ENCODE results near the gene TACR1.

DNA sequence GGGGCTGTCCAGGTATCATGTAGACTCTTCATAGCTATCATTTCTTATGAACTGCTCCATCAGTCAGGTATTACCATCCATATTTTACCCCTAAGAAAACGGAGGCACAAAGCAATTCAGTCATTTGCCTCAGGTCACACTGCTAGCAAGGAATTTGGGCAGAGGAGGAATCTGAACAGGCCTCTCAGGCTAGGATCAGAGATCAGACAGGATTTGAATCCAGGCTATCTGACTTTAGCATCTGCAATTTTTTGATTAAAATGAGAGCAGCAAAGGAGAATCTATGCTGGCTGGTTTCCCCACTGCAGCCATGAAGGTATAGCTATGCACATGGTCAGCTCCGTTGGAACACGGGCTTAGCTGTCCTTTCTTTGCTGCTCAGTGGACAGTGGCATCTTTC is 60.1 kb downstream of the TACR1 start:
- TF ChIP-seq POLR2AphosphoS5 (IDR thresholded peaks at IDR 0.05) = no peak
- no peak for TF ChIP-seq POLR2A (IDR thresholded peaks at IDR 0.05; ENCODE audit: low read depth)
- TF ChIP-seq, protein P1, sequence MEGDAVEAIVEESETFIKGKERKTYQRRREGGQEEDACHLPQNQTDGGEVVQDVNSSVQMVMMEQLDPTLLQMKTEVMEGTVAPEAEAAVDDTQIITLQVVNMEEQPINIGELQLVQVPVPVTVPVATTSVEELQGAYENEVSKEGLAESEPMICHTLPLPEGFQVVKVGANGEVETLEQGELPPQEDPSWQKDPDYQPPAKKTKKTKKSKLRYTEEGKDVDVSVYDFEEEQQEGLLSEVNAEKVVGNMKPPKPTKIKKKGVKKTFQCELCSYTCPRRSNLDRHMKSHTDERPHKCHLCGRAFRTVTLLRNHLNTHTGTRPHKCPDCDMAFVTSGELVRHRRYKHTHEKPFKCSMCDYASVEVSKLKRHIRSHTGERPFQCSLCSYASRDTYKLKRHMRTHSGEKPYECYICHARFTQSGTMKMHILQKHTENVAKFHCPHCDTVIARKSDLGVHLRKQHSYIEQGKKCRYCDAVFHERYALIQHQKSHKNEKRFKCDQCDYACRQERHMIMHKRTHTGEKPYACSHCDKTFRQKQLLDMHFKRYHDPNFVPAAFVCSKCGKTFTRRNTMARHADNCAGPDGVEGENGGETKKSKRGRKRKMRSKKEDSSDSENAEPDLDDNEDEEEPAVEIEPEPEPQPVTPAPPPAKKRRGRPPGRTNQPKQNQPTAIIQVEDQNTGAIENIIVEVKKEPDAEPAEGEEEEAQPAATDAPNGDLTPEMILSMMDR (IDR thresholded peaks at IDR 0.05) = no peak
- TF ChIP-seq EP300 (IDR thresholded peaks at IDR 0.05) = no peak
